ENCODE data around the gene OR51B2. TPM values are rescaled to one million over a fixed set of nuclear protein-coding genes. Genes with fewer than 3 reads are reported as not detected.
"Not testable (repeated sequence)": the region's sequence is repeated elsewhere in the genome, so short reads cannot be mapped to it uniquely, and the experiment has no call there.

OR51B2 gene
- total RNA-seq, 2 experiments from 2014 or later = not detected

DNA sequence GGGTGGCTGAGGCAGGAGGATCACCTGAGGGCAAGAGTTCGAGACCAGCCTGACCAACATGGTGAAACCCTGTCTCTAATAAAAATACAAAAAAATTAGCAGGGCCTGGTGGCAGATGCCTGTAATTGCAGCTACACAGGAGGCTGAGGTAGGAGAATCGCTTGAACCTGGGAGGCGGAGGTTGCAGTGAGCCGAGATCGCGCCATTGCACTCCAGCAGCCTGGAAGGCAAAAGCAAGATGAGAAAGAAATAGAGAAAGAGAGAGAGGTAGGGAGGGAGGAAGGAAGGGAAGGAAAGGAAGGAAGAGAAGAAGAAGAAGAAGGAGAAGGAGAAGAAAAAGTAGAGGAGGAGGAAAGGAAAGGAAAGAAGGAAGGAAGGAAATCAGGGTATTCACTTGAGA, 42.3 kb upstream of the OR51B2 start:
- H3K4me1 ChIP-seq (ENCODE audit: insufficient read depth, low read length, poor library complexity, severe bottlenecking); H3K4me3 ChIP-seq (ENCODE audit: low read depth, low read length, poor library complexity, severe bottlenecking); H3K36me3 ChIP-seq (ENCODE audit: insufficient read depth, low read length); POLR2A ChIA-PET; H3K79me2 ChIP-seq (ENCODE audit: insufficient read depth, low read depth, low read length); H4K20me1 ChIP-seq (ENCODE audit: insufficient read depth, low read length); CTCF ChIA-PET (ENCODE audit: unreplicated experiment); H3K9me2 ChIP-seq (ENCODE audit: insufficient read depth, low read length); intact Hi-C loops (cut with micrococcal nuclease; ENCODE audit: unreplicated experiment); H3K27ac ChIP-seq (ENCODE audit: low read depth, low read length, poor library complexity, severe bottlenecking); BruUV-seq (replicated peaks); H3K4me2 ChIP-seq (ENCODE audit: low read length); H2AFZ ChIP-seq (ENCODE audit: low read length); H3K9me3 ChIP-seq (ENCODE audit: low read length); DNase-seq (ENCODE audit: low spot score): not testable (repeated sequence)
- TF ChIP-seq, protein P1, sequence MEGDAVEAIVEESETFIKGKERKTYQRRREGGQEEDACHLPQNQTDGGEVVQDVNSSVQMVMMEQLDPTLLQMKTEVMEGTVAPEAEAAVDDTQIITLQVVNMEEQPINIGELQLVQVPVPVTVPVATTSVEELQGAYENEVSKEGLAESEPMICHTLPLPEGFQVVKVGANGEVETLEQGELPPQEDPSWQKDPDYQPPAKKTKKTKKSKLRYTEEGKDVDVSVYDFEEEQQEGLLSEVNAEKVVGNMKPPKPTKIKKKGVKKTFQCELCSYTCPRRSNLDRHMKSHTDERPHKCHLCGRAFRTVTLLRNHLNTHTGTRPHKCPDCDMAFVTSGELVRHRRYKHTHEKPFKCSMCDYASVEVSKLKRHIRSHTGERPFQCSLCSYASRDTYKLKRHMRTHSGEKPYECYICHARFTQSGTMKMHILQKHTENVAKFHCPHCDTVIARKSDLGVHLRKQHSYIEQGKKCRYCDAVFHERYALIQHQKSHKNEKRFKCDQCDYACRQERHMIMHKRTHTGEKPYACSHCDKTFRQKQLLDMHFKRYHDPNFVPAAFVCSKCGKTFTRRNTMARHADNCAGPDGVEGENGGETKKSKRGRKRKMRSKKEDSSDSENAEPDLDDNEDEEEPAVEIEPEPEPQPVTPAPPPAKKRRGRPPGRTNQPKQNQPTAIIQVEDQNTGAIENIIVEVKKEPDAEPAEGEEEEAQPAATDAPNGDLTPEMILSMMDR (conservative IDR thresholded peaks at IDR 0.05; ENCODE audit: low read length) = 0 out of 2 replicates have a peak, but pooled peaks have one; percentile 14

DNA sequence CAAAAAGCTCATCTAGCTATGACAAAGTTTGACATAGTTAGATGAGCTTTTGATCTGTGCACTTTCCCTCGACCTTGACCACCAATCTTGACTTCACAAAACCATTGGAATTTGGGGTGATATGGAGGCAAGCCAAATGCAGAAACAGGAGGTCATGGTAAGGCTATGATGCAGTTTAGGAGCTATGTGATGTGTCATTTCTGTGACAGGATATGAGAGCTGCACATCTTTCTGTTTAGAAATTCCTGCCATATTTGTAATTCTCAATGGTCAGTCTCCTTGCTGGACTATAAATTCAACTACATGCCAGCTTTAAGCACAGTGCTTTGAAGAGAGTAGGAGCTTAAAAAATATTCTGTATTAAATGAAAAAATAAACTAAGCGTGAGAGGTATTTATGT, 40.1 kb upstream of the OR51B2 start:
- BruUV-seq (replicated peaks) = no TSS peak
- Histone ChIP-seq H3K4me2 (ENCODE audit: low read length) (no peak overlapping the region), H3K9me3 (ENCODE audit: low read length) (no peaks in the 10 kb centered on the region), H3K4me1 (ENCODE audit: insufficient read depth, low read length, poor library complexity, severe bottlenecking) (no peaks in the 10 kb centered on the region), H2AFZ (ENCODE audit: low read length) (no peak overlapping the region), H3K4me3 (ENCODE audit: low read depth, low read length, poor library complexity, severe bottlenecking) (no peak overlapping the region), H3K27ac (ENCODE audit: low read depth, low read length, poor library complexity, severe bottlenecking) (no peak overlapping the region), H3K79me2 (ENCODE audit: insufficient read depth, low read depth, low read length) (no peaks in the 10 kb centered on the region), H4K20me1 (ENCODE audit: insufficient read depth, low read length) (no peaks in the 10 kb centered on the region), H3K36me3 (ENCODE audit: insufficient read depth, low read length) (no peaks in the 10 kb centered on the region), H3K9me2 (ENCODE audit: insufficient read depth, low read length) (no peaks in the 10 kb centered on the region)
- DNase-seq (ENCODE audit: low spot score) = no peak
- intact Hi-C loops (cut with micrococcal nuclease; ENCODE audit: unreplicated experiment) = no loop called here
- CTCF ChIA-PET (ENCODE audit: unreplicated experiment) = no interaction called here
- POLR2A ChIA-PET = no interaction called here
- TF ChIP-seq, protein P1 (conservative IDR thresholded peaks at IDR 0.05; ENCODE audit: low read length) = no peak
- TF ChIP-seq EZH2phosphoT487 (IDR thresholded peaks at IDR 0.05; ENCODE audit: borderline replicate concordance, low read depth, low read length) = no peak

DNA sequence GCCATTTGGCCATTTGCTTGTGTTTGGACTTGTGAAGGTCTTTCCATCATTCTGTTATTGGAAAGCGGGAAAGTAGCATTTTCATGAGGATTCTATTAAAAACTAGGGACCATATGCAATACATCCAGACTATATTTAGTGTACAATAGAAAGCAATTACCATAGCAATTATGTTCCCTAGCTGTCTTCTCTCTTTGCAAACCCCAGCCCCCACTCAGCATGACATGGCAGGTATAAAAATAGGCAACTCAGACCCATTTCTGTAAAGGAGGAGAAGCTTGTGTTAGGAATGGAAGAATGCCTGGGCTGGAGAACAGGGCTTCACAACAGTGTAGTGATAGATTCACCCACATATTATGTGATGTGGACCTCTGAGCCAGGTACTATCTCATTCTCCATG, 39.6 kb upstream of the OR51B2 start:
- H3K9me2 ChIP-seq (ENCODE audit: insufficient read depth, low read length) = no peaks in the 10 kb centered on the region
- BruUV-seq (replicated peaks) = no TSS peak
- H3K4me3 ChIP-seq (ENCODE audit: low read depth, low read length, poor library complexity, severe bottlenecking) = no peak overlapping the region
- no peaks in the 10 kb centered on the region for H4K20me1 ChIP-seq (ENCODE audit: insufficient read depth, low read length)
- no peaks in the 10 kb centered on the region for H3K9me3 ChIP-seq (ENCODE audit: low read length)
- ChIA-PET POLR2A (interaction anchor here (0.7 kb wide), 1 partner anchor 13 kb away, joined by 4 read pairs; no protein-coding TSS in a partner anchor), CTCF (ENCODE audit: unreplicated experiment) (no interaction called here)
- H2AFZ ChIP-seq (ENCODE audit: low read length) = no peak overlapping the region
- TF ChIP-seq, protein P1 (conservative IDR thresholded peaks at IDR 0.05; ENCODE audit: low read length) = no peak
- no peak for TF ChIP-seq EZH2phosphoT487 (IDR thresholded peaks at IDR 0.05; ENCODE audit: borderline replicate concordance, low read depth, low read length)
- no peaks in the 10 kb centered on the region for H3K79me2 ChIP-seq (ENCODE audit: insufficient read depth, low read depth, low read length)
- H3K36me3 ChIP-seq (ENCODE audit: insufficient read depth, low read length) = no peaks in the 10 kb centered on the region
- intact Hi-C loops (cut with micrococcal nuclease; ENCODE audit: unreplicated experiment) = no loop called here
- H3K4me2 ChIP-seq (ENCODE audit: low read length) = no peak overlapping the region
- DNase-seq (ENCODE audit: low spot score) = no peak
- no peak overlapping the region for H3K27ac ChIP-seq (ENCODE audit: low read depth, low read length, poor library complexity, severe bottlenecking)
- H3K4me1 ChIP-seq (ENCODE audit: insufficient read depth, low read length, poor library complexity, severe bottlenecking) = no peaks in the 10 kb centered on the region

Measured in OCI-LY7 (cell line).